OCI-LY7 (cell line): ENCODE data around the gene SLC38A9. TPM values are rescaled to one million over a fixed set of nuclear protein-coding genes. Genes with fewer than 3 reads are reported as not detected.

Experiments used
- BruUV-seq: library from RNA; stranded (reverse); fragments of 400-500 nt; replicated peaks from 2 replicates; lab custom pipeline; 2021; lab: Mats Ljungman, UMichigan
- CTCF ChIA-PET: fragments of 300-600 bp; sonication (Branson Sonifier 250); formaldehyde crosslinking; loops from one replicate; lab custom pipeline; 2022; ENCODE audit warnings: antibody characterized with exemption; ENCODE audit not compliant: unreplicated experiment; lab: Charles Lee
- POLR2A ChIA-PET: fragments of 300-600 bp; sonication (Branson Sonifier 250); formaldehyde crosslinking; loops from one replicate; lab custom pipeline; 2022; ENCODE audit warnings: antibody characterized with exemption; lab: Charles Lee
- DNase-seq: peaks from one replicate; pipeline ENCODE4 v3.0.0-alpha.2; 2015; ENCODE audit warnings: low spot score
- H2AFZ ChIP-seq: fragments of 200-600 bp; sonication (generic), shearing (Covaris generic); 2 replicates; pipeline ENCODE4 v1.6.1; 2014; ENCODE audit warnings: mild to moderate bottlenecking, antibody characterized with exemption, low read length, moderate library complexity
- H3K27ac ChIP-seq: fragments of 200-600 bp; sonication (generic); 2 replicates; pipeline ENCODE4 v1.5.1; 2014; ENCODE audit warnings: mixed run types, low read depth, mild to moderate bottlenecking, moderate library complexity, low read length, inconsistent platforms; ENCODE audit not compliant: poor library complexity, severe bottlenecking
- H3K36me3 ChIP-seq: fragments of 200-600 bp; sonication (generic); 2 replicates; pipeline ENCODE4 v1.6.1; 2014; ENCODE audit warnings: mild to moderate bottlenecking, antibody characterized with exemption, low read length, moderate library complexity, mixed read lengths; ENCODE audit not compliant: insufficient read depth
- H3K4me1 ChIP-seq: fragments of 200-600 bp; sonication (generic); 2 replicates; pipeline ENCODE4 v1.5.1; 2014; ENCODE audit warnings: mild to moderate bottlenecking, low read length; ENCODE audit not compliant: insufficient read depth, poor library complexity, severe bottlenecking
- H3K4me2 ChIP-seq: fragments of 200-600 bp; sonication (generic); 2 replicates; pipeline ENCODE4 v1.6.1; 2014; ENCODE audit warnings: mild to moderate bottlenecking, low read length
- H3K4me3 ChIP-seq: fragments of 200-600 bp; sonication (generic); 2 replicates; pipeline ENCODE4 v1.5.1; 2014; ENCODE audit warnings: mild to moderate bottlenecking, low read depth, low read length; ENCODE audit not compliant: poor library complexity, severe bottlenecking
- H3K79me2 ChIP-seq: fragments of 200-600 bp; sonication (generic); 2 replicates; pipeline ENCODE4 v1.6.1; 2016; ENCODE audit warnings: low read depth, mild to moderate bottlenecking, low read length, moderate library complexity, mixed read lengths; ENCODE audit not compliant: insufficient read depth
- H3K9me2 ChIP-seq: fragments of 200-600 bp; sonication (generic); 2 replicates; pipeline ENCODE4 v1.6.1; 2016; ENCODE audit warnings: mild to moderate bottlenecking, low read length, mixed read lengths; ENCODE audit not compliant: insufficient read depth
- H3K9me3 ChIP-seq: fragments of 200-600 bp; sonication (generic); 2 replicates; pipeline ENCODE4 v1.6.1; 2014; ENCODE audit warnings: mild to moderate bottlenecking, mixed run types, low read length, mixed read lengths
- H4K20me1 ChIP-seq: fragments of 200-600 bp; sonication (generic); 2 replicates; pipeline ENCODE4 v1.6.1; 2014; ENCODE audit warnings: mild to moderate bottlenecking, antibody characterized with exemption, low read length, moderate library complexity, mixed read lengths; ENCODE audit not compliant: insufficient read depth
- CTCF ChIP-seq: fragments of 200-600 bp; sonication (generic); conservative IDR thresholded peaks from 2 replicates; pipeline ENCODE4 v1.5.1; 2014; ENCODE audit warnings: mild to moderate bottlenecking, antibody characterized with exemption, low read length, moderate library complexity, mixed read lengths
- EZH2phosphoT487 ChIP-seq: fragments of 200-600 bp; sonication (generic); IDR thresholded peaks from 2 replicates; pipeline ENCODE4 v1.6.1; 2018; ENCODE audit warnings: low read depth, borderline replicate concordance, mild to moderate bottlenecking, mixed run types, antibody characterized with exemption, low read length, moderate library complexity, mixed read lengths
- intact Hi-C: fragments of 100-400 bp; cut with micrococcal nuclease; formaldehyde crosslinking; loops from one replicate; pipeline ENCODE4 v1.10.0; 2022; ENCODE audit not compliant: unreplicated experiment
- total RNA-seq, 2 experiments: library from RNA; depleted of rRNA in 1 of 2; stranded (reverse); fragments of >200 nt in 1 of 2; shearing (Covaris generic) in 1 of 2; gene quantifications; 2 replicates each; pipeline ENCODE4 v1.2.3, GENCODE V29; 2014 to 2022

The SLC38A9 gene
- total RNA-seq, 2 experiments from 2014 or later, result 20.1 to 27.7 TPM

GRCh38 chr5:55583578-55583977 is 128.5 kb downstream of the SLC38A9 start:
- POLR2A ChIA-PET, result interaction anchor here (0.5 to 0.6 kb wide), 2 partner anchors 38 to 340 kb away, joined by 3 read pairs; no protein-coding TSS in a partner anchor
- H3K4me1 ChIP-seq, result no peaks in the 10 kb centered on the region

GRCh38 chr5:55582256-55582655 is 129.9 kb downstream of the SLC38A9 start:
- no peaks in the 10 kb centered on the region for H3K79me2 ChIP-seq
- BruUV-seq, result no TSS peak

More at GRCh38 chr5:55583578-55583977, 128.5 kb downstream of the SLC38A9 start:
- no peak overlapping the region for H3K27ac ChIP-seq
- no peak for TF ChIP-seq EZH2phosphoT487
- TF ChIP-seq CTCF, result no peak
- intact Hi-C loops, result no loop called here
- no TSS peak for BruUV-seq
- H3K4me2 ChIP-seq, result no peak overlapping the region
- H2AFZ ChIP-seq, result no peak overlapping the region
- no peaks in the 10 kb centered on the region for H3K9me3 ChIP-seq
- no peak overlapping the region for H3K4me3 ChIP-seq
- no peaks in the 10 kb centered on the region for H3K36me3 ChIP-seq
- DNase-seq, result no peak
- H3K9me2 ChIP-seq, result no peaks in the 10 kb centered on the region
- CTCF ChIA-PET, result interaction anchor here (0.6 kb wide), 1 partner anchor 94 kb away, joined by 3 read pairs; no protein-coding TSS in a partner anchor
- no peaks in the 10 kb centered on the region for H4K20me1 ChIP-seq
- no peaks in the 10 kb centered on the region for H3K79me2 ChIP-seq

More at GRCh38 chr5:55582256-55582655, 129.9 kb downstream of the SLC38A9 start:
- no peaks in the 10 kb centered on the region for H4K20me1 ChIP-seq
- H3K36me3 ChIP-seq, result no peaks in the 10 kb centered on the region
- ChIA-PET POLR2A (interaction anchor here (0.8 kb wide), 1 partner anchor 15 kb away, joined by 4 read pairs; no protein-coding TSS in a partner anchor), CTCF (no interaction called here)
- DNase-seq, result no peak
- H3K4me1 ChIP-seq, result no peaks in the 10 kb centered on the region
- TF ChIP-seq CTCF (no peak), EZH2phosphoT487 (no peak)
- H3K9me2 ChIP-seq, result no peaks in the 10 kb centered on the region
- H3K9me3 ChIP-seq, result no peaks in the 10 kb centered on the region
- H3K4me3 ChIP-seq, result no peak overlapping the region
- no peak overlapping the region for H3K4me2 ChIP-seq
- no peak overlapping the region for H2AFZ ChIP-seq
- no peak overlapping the region for H3K27ac ChIP-seq
- intact Hi-C loops, result no loop called here
